Adrenal gland (tissue), 5 donors: ENCODE data around the gene BATF3.

ENCODE experiments used
- POLR2A ChIP-seq, 2 donors: fragments of 450-650 bp; IDR thresholded peaks; one replicate each; pipeline ENCODE4 v1.6.1; 2017; ENCODE audit warnings: antibody characterized with exemption in 2 of 2, mild to moderate bottlenecking in 2 of 2, moderate library complexity in 1 of 2
- TF ChIP-seq, protein P1 (sequence below), 6 experiments: fragments of 450-650 bp in 4 of 6; fragments of 200-600 bp in 2 of 6; sonication (generic) in 1 of 6; IDR thresholded peaks; 1 replicate in 5 of 6; 2 replicates in 1 of 6; pipeline versions ENCODE4 v1.5.1 to v1.8.0; 2016 to 2021; ENCODE audit warnings: antibody characterized with exemption in 6 of 6, mild to moderate bottlenecking in 2 of 6, moderate library complexity in 1 of 6
- donor health status: DM: no; HTN: no; CAD: no.

GRCh38 chr1:212651977-212652376 lies 47.7 kb downstream of the BATF3 start:
- no peak for TF ChIP-seq POLR2A (IDR thresholded peaks at IDR 0.05)
- TF ChIP-seq, protein P1, sequence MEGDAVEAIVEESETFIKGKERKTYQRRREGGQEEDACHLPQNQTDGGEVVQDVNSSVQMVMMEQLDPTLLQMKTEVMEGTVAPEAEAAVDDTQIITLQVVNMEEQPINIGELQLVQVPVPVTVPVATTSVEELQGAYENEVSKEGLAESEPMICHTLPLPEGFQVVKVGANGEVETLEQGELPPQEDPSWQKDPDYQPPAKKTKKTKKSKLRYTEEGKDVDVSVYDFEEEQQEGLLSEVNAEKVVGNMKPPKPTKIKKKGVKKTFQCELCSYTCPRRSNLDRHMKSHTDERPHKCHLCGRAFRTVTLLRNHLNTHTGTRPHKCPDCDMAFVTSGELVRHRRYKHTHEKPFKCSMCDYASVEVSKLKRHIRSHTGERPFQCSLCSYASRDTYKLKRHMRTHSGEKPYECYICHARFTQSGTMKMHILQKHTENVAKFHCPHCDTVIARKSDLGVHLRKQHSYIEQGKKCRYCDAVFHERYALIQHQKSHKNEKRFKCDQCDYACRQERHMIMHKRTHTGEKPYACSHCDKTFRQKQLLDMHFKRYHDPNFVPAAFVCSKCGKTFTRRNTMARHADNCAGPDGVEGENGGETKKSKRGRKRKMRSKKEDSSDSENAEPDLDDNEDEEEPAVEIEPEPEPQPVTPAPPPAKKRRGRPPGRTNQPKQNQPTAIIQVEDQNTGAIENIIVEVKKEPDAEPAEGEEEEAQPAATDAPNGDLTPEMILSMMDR (IDR thresholded peaks at IDR 0.05) = no peak
